Skin of body (tissue), 2 donors: ENCODE results near the gene ACTMAP. TPM values are rescaled to one million over a fixed set of nuclear protein-coding genes. Genes with fewer than 3 reads are reported as not detected.
A peak's percentile ranks its signal among the peaks of the same experiment; 100 is the strongest.

ENCODE experiments used
- DNase-seq: peaks from one replicate; lab custom pipeline; 2025; lab: John Stamatoyannopoulos, UW
- total RNA-seq: library from RNA; depleted of rRNA; stranded (reverse); fragments of >200 nt; gene quantifications from one replicate; pipeline ENCODE4 v1.2.3, GENCODE V29; 2014

ACTMAP gene
- total RNA-seq, 1 donor from 2014 or later, result 1.3 TPM

DNA sequence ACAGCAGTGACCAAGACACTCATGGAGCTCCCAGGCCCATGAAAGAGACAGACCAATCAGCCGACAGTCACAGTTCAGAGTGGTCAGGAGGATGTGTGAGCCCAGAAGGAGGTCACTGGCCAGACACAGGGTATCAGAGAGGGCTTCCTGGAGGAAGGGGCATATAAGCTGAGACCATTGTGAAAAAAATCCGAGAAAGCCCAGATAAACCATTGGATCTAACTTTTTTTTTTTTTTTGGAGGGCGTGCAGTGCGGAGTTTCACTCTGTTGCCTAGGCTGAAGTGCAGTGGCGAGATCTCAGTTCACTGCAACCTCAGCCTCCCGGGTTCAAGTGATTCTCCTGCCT is 29.2 kb downstream of the ACTMAP start:
- DNase-seq, result no peak

DNA sequence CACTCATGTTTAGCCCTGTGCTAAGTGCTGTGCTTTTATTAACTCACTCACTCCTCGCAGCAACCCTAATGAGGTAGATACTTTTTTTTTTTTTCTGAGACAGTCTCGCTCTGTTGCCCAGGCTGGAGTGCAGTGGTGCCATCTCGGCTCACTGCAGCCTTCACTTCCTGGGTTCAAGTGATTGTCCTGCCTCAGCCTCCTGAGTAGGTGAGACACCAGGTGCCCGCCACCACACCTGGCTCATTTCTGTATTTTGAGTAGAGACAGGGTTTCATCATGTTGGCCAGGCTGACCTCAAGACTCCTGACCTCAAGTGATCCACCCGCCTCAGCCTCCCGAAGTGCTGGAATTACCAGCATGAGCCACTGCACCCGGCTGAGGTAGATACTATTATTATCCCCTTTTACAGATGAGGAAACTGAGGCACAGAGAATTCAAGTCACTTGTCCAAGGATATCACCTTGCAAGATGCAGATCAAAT is 30.8 kb downstream of the ACTMAP start:
- no peak for DNase-seq

DNA sequence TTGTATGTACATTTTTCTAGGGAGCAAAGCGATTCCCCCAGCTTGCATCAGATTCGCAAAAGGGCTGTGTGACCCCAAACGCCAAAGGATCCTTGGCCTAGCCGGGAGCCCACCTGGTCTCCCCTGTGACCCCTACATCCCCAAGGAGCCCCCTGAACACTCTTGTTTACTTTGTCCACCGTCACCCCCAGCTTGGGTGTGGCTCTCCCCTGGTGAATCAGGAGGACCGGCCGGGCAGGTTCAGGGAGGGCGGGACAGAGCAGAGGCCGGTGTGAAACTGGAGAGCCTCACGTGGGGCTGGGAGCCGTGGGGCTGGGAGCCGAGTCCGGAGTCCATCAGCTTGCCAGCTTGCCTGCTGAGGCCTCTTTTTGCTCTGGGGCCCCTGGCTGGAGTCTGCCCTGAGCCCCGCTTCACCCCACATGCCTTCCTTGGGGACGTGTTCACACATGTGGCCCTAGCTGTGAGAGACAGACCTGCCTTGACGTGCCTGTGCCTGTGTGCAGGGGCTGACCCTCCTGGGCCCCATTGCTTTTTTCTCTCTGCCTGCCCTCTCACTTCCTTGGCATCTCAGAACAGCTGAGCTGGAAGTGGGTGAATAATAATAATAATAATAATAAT is 31.4 kb downstream of the ACTMAP start:
- no peak for DNase-seq

DNA sequence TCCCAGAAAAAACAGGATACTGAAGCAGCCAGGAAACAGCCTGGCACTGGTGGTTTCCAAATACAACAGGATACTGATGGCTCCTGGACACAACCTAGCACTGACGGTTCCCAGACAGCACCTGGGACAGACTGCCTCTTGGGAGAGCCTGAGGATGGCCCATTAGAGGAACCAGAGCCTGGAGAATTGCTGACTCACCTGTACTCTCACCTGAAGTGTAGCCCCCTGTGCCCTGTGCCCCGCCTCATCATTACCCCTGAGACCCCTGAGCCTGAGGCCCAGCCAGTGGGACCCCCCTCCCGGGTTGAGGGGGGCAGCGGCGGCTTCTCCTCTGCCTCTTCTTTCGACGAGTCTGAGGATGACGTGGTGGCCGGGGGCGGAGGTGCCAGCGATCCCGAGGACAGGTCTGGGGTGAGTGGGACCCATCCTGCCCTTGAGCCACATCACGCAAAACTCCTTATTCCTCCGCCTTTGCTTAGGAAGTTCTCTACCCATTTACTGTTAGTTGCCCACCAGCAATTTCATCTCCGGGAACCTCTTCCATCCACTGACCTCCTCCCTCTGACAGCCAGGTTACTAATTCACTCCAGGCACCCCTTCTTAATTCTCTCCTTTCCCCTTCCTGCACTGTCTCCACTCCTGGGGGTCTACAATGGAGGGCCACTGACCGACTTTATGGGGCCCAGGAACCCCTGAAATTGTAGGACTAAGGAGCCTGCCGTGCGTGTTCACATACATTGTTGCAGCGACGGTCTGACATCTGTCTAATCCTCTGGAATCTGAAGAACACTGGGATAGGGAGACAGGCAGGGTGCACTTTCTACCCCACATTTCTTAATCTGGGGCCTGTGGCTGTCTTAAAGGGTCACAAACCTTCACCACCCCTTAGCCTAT is 32.1 kb downstream of the ACTMAP start:
- no peak for DNase-seq

DNA sequence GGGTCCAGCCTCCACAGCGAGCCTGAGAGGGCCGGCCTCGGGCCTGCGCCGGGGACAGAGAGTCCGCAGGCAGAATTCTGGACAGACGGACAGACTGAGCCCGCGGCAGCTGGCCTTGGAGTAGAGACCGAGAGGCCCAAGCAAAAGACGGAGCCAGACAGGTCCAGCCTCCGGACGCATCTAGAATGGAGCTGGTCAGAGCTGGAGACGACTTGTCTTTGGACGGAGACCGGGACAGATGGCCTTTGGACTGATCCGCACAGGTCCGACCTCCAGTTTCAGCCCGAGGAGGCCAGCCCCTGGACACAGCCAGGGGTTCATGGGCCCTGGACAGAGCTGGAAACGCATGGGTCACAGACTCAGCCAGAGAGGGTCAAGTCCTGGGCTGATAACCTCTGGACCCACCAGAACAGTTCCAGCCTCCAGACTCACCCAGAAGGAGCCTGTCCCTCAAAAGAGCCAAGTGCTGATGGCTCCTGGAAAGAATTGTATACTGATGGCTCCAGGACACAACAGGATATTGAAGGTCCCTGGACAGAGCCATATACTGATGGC is 32.9 kb downstream of the ACTMAP start:
- no peak for DNase-seq

DNA sequence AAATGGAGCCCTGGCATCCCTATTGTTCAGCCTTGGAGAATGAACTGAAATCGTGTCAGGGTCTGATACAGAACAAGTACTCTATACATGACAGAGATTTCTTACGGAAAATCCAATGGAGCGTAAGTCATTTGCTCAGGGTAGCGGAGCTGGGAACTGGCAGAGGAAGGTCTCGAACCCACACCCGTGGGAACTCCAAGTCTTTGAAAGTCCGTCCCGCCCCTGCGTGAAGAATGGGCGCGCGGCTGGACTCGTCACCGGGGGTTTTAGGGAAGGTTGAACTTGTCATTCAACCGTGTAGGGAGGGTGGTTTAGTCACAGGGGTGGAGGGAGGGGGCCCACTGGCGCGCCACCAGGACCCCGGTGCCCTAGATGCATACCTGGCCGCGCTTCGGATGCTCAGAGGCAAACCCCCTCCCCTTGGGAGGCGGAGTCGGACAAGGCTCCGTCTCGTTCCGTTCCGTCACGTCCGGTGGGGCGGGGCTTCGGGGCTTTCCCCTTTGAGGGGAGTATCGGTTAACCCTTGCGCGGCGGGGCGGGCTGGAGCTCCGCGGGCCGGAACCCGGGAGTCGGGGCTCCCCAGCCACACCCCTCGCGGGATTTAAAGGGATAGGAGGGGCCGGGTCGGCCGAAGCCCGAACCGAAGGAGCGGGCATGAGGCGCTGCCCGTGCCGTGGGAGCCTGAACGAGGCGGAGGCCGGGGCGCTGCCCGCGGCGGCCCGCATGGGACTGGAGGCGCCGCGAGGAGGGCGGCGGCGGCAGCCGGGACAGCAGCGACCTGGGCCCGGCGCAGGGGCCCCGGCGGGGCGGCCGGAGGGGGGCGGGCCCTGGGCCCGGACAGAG is 33.6 kb downstream of the ACTMAP start, which contains the start of the genes COQ8B and ITPKC:
COQ8B (minus strand) TSS at position 405 of the 843 bp plus-strand sequence. CDS start 2,254 bp downstream, outside the sequence.
ITPKC (plus strand) TSS at position 631 of the 843 bp plus-strand sequence; CDS start at position 655, 24 bp downstream.
- DNase-seq, result peak; percentile 97

DNA sequence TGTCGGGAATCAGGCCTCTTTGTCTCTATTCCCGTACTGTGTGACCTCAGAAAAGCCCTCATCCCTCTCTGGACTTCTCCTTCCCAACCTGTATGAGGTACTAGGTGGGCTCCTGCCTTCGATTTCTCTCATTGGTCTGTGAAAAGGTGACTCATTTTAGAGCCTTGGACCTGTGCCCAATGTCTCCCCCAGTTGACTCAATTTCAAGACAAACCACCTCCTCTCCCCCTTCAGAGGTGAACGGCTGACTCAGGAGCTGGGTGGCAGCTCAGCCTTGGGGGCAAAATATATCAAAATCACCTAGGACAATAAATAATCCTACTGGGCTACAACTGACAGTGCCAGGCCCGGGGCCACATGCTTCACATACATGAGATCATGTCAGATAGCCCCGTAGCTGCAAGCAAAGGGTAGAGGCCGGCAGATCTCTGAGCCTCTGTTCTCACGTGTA is 34.2 kb downstream of the ACTMAP start:
- no peak for DNase-seq

DNA sequence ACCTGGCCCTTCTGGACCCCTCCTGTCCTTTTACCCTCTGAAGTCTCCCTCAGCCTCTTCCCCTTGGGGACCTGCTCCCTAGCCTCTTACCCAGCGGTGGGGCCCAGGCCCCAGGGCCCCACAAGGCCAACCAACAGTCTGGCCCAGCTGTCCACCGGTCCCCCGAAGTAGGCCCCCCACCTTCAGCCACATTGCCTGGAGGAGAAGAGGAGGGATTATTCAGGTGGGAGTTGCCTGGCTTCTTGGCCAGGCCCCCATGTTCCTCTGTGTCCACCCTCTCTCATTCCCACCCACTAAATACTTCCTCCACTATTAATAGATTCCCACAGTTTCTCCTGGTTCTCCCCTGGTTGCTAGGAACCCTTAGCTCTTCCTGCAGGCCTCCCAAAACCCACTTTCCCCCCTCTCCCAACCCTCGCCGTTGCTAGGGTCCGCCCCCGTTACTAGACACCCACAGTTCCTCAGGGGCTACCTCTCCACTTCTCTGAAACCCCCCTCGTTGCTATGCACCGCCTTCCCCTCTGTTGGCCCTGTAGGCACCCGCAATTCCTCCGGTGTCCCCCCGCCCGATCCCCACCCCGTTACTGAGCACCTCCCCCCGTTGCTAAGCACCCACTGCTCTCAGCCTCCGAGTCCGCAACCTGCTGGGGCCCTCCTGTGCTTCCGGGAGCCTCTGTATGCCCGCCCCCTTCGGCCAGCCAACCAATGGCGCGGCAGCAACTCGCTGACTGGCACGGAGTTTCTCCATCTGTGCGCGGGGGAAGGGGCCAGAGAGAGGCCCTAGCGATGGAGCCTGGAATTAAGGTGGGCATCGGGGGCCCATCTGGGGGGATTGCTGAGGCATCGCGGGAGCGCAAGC is 35.6 kb downstream of the ACTMAP start:
- DNase-seq, result peak; percentile 95

DNA sequence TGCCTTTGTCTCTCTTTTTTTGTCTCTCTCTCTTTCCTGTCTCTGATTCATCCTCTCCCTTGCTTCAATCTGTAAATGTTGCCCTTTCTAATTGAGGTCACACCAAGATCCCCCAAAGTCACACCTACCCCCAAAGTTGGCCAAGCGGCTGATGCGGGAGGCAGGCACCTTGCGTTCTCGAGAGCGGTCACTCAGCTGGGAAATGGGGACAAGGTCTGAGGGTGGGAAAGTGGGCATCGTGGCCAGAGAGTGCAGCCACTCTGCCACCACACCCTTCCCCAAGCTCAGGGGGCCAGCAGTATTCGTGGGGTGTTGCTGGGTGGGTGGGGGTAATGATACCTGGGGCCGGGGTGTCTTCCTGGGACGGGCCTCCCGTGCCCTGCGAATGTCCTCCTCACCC is 36.3 kb downstream of the ACTMAP start:
- DNase-seq, result no peak

DNA sequence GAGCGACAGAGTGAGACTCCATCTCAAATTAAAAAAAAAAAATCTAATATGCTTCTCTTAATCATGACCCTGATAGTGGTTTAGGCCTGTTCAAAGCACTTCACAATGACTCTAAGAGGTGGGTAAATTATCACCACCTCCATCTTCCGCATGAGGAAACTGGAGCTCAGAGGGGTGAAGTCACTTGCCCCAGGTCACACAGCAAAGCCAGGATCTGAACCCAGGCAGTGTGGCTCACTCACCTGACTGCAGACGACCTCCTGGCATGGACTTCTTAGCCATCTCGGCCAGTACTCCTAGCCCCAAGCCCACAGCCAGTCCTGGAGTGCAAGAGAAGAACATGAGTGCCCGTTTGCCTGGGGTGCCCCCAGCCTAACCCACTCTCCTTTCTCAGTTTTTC is 40.5 kb downstream of the ACTMAP start:
- DNase-seq, result no peak

DNA sequence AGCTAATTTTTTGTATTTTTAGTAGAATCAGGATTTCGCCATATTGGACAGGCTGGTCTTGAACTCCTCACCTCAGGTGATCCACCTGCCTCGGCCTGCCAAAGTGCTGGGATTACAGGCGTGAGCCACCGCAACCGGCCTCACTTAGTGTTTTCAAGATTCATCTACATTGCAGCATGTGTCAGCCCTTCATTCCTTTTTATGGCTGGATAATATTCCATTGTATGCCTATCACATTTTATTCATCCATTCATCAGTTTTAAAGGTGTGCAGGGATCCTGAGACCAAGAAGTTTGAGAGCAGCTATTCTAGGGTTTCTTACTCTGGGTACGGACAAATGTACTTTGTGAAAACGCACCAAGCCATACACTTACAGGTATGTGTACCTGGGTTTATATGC is 42.7 kb downstream of the ACTMAP start:
- DNase-seq, result no peak

DNA sequence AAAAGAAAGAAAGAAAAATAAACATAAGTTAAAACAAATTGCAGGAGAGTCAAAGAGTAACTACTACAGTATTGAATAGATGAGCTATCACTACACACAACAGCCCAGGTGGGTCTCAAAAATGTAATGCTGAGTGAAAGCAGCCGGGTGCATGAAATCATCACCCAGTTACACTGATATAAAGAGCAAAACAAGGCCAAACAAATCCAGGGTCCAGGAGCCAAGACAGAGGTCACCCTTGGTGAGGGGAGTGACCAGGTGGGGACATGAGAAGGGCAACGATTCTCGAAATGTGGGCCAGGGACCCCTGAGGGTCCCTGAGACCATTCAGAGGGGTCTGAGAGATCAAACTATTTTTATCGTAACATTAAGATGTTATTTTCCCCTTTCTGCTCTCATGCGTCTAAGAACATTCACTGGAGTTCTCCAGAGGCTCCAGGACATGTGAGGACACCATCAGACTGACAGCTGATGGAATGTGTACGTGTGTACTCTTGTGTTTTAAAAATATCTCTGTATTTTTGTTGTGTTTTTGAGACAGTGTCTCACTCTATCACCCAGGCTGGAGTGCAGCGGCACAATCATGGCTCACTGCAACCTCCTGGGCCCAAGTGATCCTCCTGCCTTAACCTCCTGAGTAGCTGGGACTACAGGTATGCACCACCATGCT is 44.2 kb downstream of the ACTMAP start:
- no peak for DNase-seq

DNA sequence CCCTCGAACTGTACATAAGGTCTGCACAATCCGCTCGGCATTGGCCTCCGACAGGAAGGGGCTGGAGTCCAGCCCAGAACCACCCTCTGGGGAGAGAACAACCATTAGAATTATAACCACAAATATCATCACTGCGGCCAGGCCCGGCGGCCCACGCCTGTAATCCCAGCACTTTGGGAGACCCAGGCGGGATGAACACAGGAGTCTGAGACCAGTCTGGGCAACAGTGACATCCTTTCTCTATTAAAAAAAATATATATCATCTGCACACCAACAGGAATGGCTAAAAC is 45.0 kb downstream of the ACTMAP start:
- DNase-seq, result no peak

DNA sequence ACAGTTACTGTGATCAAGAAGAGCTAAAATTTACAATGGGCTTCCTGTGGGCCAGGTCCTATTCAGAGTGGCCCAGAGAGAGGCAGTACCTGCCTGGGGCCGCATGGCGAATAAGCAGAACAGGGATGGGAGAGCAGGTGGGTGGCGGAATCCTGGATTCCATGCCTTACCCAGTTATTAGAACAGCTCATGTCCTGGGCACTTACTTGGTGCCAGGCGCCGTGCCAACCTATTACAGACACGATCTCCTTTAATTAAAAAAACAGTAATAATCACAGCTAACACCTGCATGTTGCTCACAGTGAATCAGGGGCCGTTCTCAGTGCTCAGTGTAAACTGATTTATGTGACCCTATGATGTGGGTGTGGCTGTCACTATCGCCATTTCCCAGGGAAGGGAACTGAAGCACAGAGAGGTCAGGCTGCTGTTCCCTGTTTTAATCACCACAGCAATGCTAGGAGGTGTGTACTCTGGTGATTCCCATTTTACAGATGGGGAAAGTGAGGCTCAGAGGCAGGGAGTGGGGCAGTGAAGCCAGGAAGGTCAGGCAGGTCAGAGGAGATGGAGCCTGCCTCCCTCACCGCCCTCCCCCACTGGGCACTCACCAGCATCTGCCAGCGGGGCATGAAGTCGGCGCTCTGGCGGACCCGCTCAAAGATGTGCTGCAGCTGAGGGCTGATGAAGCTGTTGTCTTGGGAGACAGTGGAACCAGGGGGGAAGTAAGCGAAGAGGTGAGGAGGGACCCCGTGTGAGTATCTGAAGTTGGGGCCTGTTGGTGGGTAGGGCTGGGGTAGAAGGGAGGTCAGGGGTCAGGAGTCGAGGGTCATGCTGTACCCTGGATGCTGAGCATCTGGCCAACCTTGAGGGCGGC is 45.6 kb downstream of the ACTMAP start:
- DNase-seq, result no peak

DNA sequence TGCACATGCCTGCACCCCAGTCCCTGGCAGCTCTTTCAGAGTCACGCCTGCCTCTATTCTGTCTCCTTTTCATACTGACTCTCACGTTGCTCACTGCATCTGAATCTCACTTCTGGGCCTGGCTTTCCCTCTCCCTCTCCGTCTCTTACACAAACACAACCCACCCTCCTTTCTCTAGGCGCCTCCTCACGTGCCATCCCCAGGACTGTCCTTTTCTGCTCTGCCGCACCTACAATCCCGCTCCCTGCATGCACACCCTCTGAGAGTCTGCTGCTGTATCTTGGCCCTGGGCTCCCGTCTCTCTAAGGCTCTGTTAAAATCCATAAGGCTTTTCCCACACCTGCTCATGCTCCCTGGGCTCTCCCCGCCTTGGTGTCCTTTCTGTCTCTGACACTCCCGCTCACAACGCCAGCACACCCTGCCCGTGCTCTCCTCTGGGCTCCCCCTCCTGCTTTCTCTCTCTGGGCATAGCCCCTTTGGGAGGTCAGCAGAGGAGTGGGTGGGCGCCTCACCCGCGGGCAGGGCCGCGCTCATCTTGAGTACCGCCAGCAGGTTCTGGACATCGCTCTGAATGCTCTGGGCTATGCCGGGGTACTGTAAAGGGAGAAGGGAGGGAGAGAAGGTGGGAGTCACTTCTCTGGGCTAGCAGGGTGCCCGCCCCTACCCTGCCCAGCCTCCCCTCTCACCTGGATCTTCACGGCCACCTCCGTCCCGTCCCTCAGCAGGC is 47.1 kb downstream of the ACTMAP start:
- DNase-seq, result no peak

DNA sequence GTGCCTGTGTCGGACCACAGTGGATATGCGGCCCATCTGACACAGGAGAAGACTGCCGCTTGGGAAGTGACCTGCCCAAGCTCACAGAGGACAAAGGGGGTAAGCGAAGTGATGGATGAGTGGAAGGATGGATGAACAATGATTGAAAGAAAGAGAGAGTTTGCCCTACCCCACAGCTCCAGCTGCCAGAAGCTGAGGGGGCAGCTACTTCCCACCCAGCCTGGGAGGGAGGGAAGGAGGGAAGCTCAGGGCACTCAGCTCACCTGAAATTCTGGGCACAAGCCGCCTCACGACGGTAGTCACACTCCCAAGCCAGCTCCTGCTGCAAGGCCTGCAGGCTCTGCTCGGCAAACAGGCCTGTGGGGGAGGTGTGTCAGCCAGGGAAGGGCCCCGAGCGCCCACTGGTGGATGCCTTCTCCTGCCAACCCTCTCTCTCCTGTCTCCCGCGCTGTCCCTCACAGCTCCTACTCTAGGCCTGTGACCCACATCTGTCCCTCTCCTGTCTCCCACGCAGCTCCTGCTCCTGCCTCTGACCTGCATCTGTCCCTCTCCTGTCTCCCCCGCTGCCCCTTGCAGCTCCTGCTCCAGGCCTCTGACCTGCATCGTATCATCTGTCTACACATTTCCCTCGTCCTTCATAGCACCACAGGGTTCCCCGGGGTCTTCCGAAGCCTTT is 47.8 kb downstream of the ACTMAP start:
- DNase-seq, result no peak

DNA sequence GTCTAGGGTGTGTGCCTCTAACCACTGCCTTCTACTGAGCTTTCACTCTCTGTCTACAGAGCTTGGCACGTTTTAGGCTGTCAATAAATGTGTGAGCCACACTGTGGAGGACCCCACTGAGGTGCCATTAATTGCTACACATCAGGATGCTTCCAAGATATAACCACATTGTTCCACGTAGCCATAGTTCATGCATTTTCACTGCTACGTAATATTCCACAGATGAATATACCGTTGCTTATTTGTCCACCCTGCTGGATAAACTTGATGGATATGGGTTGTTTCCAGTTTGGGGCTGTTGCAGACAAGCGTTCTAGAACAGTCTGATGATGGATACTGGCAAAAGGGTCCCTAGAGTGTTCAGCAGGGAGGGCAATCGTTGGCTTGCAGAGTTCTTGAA is 48.5 kb downstream of the ACTMAP start:
- no peak for DNase-seq

DNA sequence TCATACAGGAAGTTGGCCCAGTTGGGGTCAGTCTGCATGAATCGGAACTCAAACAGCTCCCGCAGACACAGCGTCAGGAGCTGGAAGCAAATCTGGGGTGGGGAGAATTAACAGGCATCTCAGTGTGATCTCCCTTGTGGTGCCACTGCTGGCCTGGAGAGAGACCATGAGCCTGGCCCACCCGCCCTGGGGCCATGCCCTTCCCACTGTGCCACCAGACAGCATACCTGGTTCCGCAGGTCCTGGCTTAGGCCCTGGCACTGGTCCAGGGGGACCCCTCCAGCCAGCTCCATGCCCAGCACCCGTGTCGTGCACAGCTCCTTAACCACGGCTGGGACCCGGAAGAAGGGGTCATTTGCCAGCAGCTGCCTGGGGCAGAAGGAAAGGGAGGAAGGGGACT is 50.2 kb downstream of the ACTMAP start:
- DNase-seq, result no peak
